GM12873 (cell line): ENCODE measurements around the gene SLC12A7.

Experiments
- CTCF ChIP-seq: IDR thresholded peaks from 2 replicates; pipeline ENCODE4 v1.5.1; 2012; ENCODE audit warnings: low read depth, mild to moderate bottlenecking, moderate library complexity, low read length, control low read depth; ENCODE audit not compliant: insufficient read depth; ENCODE audit errors: missing control alignments

The SLC12A7 gene

GRCh38 chr5:1031306-1031959, 80.4 kb downstream of the SLC12A7 start:
- no peak for TF ChIP-seq CTCF

- TF ChIP-seq CTCF = no peak
Measured at GRCh38 chr5:1030801-1031271, 81.0 kb downstream of the SLC12A7 start.

- no peak for TF ChIP-seq CTCF
Measured at GRCh38 chr5:1029945-1030625, 81.8 kb downstream of the SLC12A7 start.

GRCh38 chr5:1029282-1029944, 82.5 kb downstream of the SLC12A7 start:
- TF ChIP-seq CTCF = no peak

GRCh38 chr5:1028481-1029281, 83.2 kb downstream of the SLC12A7 start:
- TF ChIP-seq CTCF = no peak

GRCh38 chr5:1027631-1028441, 84.0 kb downstream of the SLC12A7 start:
- no peak for TF ChIP-seq CTCF
